ENCODE measurements around the gene P2RX5.

GRCh38 chr17:3672571-3672970, 23.4 kb downstream of the P2RX5 start:
- TF ChIP-seq, protein P1, sequence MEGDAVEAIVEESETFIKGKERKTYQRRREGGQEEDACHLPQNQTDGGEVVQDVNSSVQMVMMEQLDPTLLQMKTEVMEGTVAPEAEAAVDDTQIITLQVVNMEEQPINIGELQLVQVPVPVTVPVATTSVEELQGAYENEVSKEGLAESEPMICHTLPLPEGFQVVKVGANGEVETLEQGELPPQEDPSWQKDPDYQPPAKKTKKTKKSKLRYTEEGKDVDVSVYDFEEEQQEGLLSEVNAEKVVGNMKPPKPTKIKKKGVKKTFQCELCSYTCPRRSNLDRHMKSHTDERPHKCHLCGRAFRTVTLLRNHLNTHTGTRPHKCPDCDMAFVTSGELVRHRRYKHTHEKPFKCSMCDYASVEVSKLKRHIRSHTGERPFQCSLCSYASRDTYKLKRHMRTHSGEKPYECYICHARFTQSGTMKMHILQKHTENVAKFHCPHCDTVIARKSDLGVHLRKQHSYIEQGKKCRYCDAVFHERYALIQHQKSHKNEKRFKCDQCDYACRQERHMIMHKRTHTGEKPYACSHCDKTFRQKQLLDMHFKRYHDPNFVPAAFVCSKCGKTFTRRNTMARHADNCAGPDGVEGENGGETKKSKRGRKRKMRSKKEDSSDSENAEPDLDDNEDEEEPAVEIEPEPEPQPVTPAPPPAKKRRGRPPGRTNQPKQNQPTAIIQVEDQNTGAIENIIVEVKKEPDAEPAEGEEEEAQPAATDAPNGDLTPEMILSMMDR (IDR thresholded peaks at IDR 0.05) = no peak
- no peak for TF ChIP-seq EP300 (IDR thresholded peaks at IDR 0.05)

Measured in gastroesophageal sphincter (tissue), 3 donors.